H1 (cell line): ENCODE measurements around the gene NHLH1. TPM values are rescaled to one million over a fixed set of nuclear protein-coding genes. Genes with fewer than 3 reads are reported as not detected.

ENCODE experiments used
- CTCF ChIA-PET: fragments of 300-600 bp; sonication (Branson Sonifier 250); formaldehyde crosslinking; loops from one replicate; lab custom pipeline; 2021; ENCODE audit not compliant: partially characterized antibody; lab: Charles Lee
- POLR2A ChIA-PET: fragments of 300-600 bp; sonication (Branson Sonifier 250); formaldehyde crosslinking; loops from one replicate; lab custom pipeline; 2021; ENCODE audit warnings: inconsistent platforms; ENCODE audit not compliant: partially characterized antibody; lab: Charles Lee
- DNase-seq, 2 experiments: peaks; one replicate each; pipeline versions ENCODE4 v3.0.0 to v3.0.0-alpha.2; 2010 to 2022; ENCODE audit warnings: low spot score in 2 of 2, low read depth in 1 of 2, mixed read lengths in 1 of 2
- FAIRE-seq: peaks from 2 replicates; lab custom pipeline; 2011; peaks lifted over from hg19 to GRCh38; lab: Jason Lieb, UNC
- H2AFZ ChIP-seq: 2 replicates; pipeline ENCODE4 v1.8.1; 2012; ENCODE audit warnings: low read length, inconsistent platforms
- H2AK5ac ChIP-seq: 2 replicates; pipeline ENCODE4 v1.6.1; 2013; ENCODE audit warnings: low read depth, low read length
- H2BK120ac ChIP-seq: replicated peaks from 2 replicates; pipeline ENCODE3; 2013; ENCODE audit warnings: low read depth, low read length, inconsistent platforms
- H2BK12ac ChIP-seq: 2 replicates; pipeline ENCODE4 v1.6.1; 2013; ENCODE audit warnings: low read depth, low read length
- H2BK15ac ChIP-seq: 2 replicates; pipeline ENCODE4 v1.6.1; 2013; ENCODE audit warnings: low read length
- H2BK20ac ChIP-seq: 2 replicates; pipeline ENCODE4 v1.6.1; 2013; ENCODE audit warnings: low read length
- H2BK5ac ChIP-seq: 2 replicates; pipeline ENCODE4 v1.6.1; 2013; ENCODE audit warnings: low read depth, low read length
- H3K14ac ChIP-seq: 2 replicates; pipeline ENCODE4 v1.6.1; 2013; ENCODE audit warnings: inconsistent platforms; ENCODE audit not compliant: insufficient read length
- H3K18ac ChIP-seq: 2 replicates; pipeline ENCODE4 v1.6.1; 2013; ENCODE audit warnings: low read length; ENCODE audit errors: extremely low read depth
- H3K23ac ChIP-seq: 2 replicates; pipeline ENCODE4 v1.6.1; 2013; ENCODE audit warnings: inconsistent platforms; ENCODE audit not compliant: insufficient read length
- H3K23me2 ChIP-seq: 2 replicates; pipeline ENCODE4 v1.6.1; 2013; ENCODE audit warnings: low read depth, low read length
- H3K27ac ChIP-seq: 2 replicates; pipeline ENCODE4 v1.6.1; 2011; ENCODE audit warnings: low read depth, low read length, inconsistent platforms
- H3K27me3 ChIP-seq, 4 experiments: replicated peaks in 1 of 4; 1 replicate in 1 of 4; 2 replicates in 3 of 4; pipeline versions ENCODE4 v1.6.1 to v1.8.1; 2011 to 2013; ENCODE audit warnings: low read length in 3 of 4, mild to moderate bottlenecking in 3 of 4, inconsistent platforms in 2 of 4, mixed read lengths in 2 of 4, moderate library complexity in 1 of 4; ENCODE audit not compliant: control insufficient read depth in 3 of 4, insufficient read depth in 3 of 4; ENCODE audit errors: extremely low read depth in 1 of 4
- H3K36me3 ChIP-seq, 4 experiments: 2 replicates each; pipeline versions ENCODE4 v1.6.1 to v1.8.1; 2011 to 2013; ENCODE audit warnings: mild to moderate bottlenecking in 4 of 4, low read length in 3 of 4, moderate library complexity in 2 of 4, control low read depth in 1 of 4, inconsistent platforms in 1 of 4; ENCODE audit not compliant: insufficient read depth in 4 of 4, control insufficient read depth in 2 of 4
- H3K4ac ChIP-seq: replicated peaks from 2 replicates; pipeline ENCODE3; 2013; ENCODE audit warnings: low read length, low read depth, mixed read lengths, inconsistent platforms; ENCODE audit not compliant: insufficient read length
- H3K4me1 ChIP-seq, 4 experiments: replicated peaks in 1 of 4; 1 replicate in 1 of 4; 2 replicates in 3 of 4; pipeline versions ENCODE4 v1.6.1 to v1.8.1; 2011 to 2013; ENCODE audit warnings: low read length in 3 of 4, inconsistent platforms in 2 of 4, mixed read lengths in 1 of 4; ENCODE audit not compliant: insufficient read depth in 4 of 4, control insufficient read depth in 3 of 4
- H3K4me2 ChIP-seq, 2 experiments: 2 replicates each; pipeline versions ENCODE4 v1.6.1 to v1.8.1; 2011 to 2013; ENCODE audit warnings: low read depth in 2 of 2, low read length in 2 of 2, control low read depth in 1 of 2, inconsistent platforms in 1 of 2, mild to moderate bottlenecking in 1 of 2; ENCODE audit not compliant: insufficient read depth in 1 of 2
- H3K4me3 ChIP-seq, 4 experiments: fragments of 200-600, 300-600 bp in 1 of 4; sonication (generic), shearing (Covaris generic), sonication (Bioruptor Twin) in 1 of 4; 2 replicates each; pipeline versions ENCODE4 v1.5.1 to v1.8.1; 2011 to 2016; ENCODE audit warnings: low read length in 4 of 4, low read depth in 3 of 4, control low read depth in 2 of 4, inconsistent platforms in 2 of 4, mild to moderate bottlenecking in 2 of 4, mixed read lengths in 1 of 4, moderate library complexity in 1 of 4; ENCODE audit not compliant: insufficient read depth in 2 of 4; ENCODE audit errors: extremely low read depth in 1 of 4
- H3K56ac ChIP-seq: replicated peaks from 2 replicates; pipeline ENCODE3; 2013; ENCODE audit warnings: low read depth, mild to moderate bottlenecking, mixed read lengths, low read length, inconsistent platforms; ENCODE audit not compliant: insufficient read length
- H3K79me1 ChIP-seq: 2 replicates; pipeline ENCODE4 v1.6.1; 2013; ENCODE audit warnings: low read depth, low read length, control low read depth
- H3K79me2 ChIP-seq, 2 experiments: 2 replicates each; pipeline versions ENCODE4 v1.6.1 to v1.8.1; 2012 to 2013; ENCODE audit warnings: low read length in 2 of 2, mild to moderate bottlenecking in 2 of 2, inconsistent platforms in 1 of 2; ENCODE audit not compliant: insufficient read depth in 2 of 2, control insufficient read depth in 1 of 2
- H3K9ac ChIP-seq, 4 experiments: replicated peaks in 1 of 4; 1 replicate in 1 of 4; 2 replicates in 3 of 4; pipeline versions ENCODE4 v1.6.1 to v1.8.1; 2011 to 2013; ENCODE audit warnings: low read depth in 3 of 4, low read length in 3 of 4, control low read depth in 2 of 4, mild to moderate bottlenecking in 2 of 4, moderate library complexity in 2 of 4, inconsistent platforms in 1 of 4; ENCODE audit errors: extremely low read depth in 1 of 4
- H3K9me3 ChIP-seq, 2 experiments: 2 replicates each; pipeline versions ENCODE4 v1.6.1 to v1.8.1; 2012 to 2013; ENCODE audit warnings: mild to moderate bottlenecking in 2 of 2, moderate library complexity in 2 of 2, control low read depth in 1 of 2, inconsistent platforms in 1 of 2, low read depth in 1 of 2, low read length in 1 of 2, mixed read lengths in 1 of 2; ENCODE audit not compliant: insufficient read depth in 2 of 2
- H4K20me1 ChIP-seq, 2 experiments: replicated peaks in 1 of 2; 2 replicates each; pipeline versions ENCODE3 to v1.8.1; 2011 to 2013; ENCODE audit warnings: inconsistent platforms in 2 of 2, low read length in 2 of 2, mild to moderate bottlenecking in 1 of 2; ENCODE audit not compliant: insufficient read depth in 2 of 2, control insufficient read depth in 1 of 2
- H4K5ac ChIP-seq: 2 replicates; pipeline ENCODE4 v1.6.1; 2013; ENCODE audit warnings: low read length, low read depth, mixed read lengths, inconsistent platforms; ENCODE audit not compliant: insufficient read length
- H4K8ac ChIP-seq: 2 replicates; pipeline ENCODE4 v1.8.0; 2013; ENCODE audit warnings: mild to moderate bottlenecking, moderate library complexity, low read length, inconsistent platforms; ENCODE audit not compliant: insufficient read depth; ENCODE audit errors: extremely low read depth
- H4K91ac ChIP-seq: replicated peaks from 2 replicates; pipeline ENCODE3; 2013; ENCODE audit warnings: low read length, mixed read lengths, inconsistent platforms; ENCODE audit not compliant: insufficient read length
- CHD1 ChIP-seq: IDR thresholded peaks from 2 replicates; pipeline ENCODE4 v1.6.1; 2012; ENCODE audit warnings: low read depth, low read length, improper control_type of control experiment
- CREB1 ChIP-seq: IDR thresholded peaks from 2 replicates; pipeline ENCODE4 v1.6.1; 2012; ENCODE audit warnings: inconsistent platforms
- EP300 ChIP-seq, 2 experiments: IDR thresholded peaks; 1 replicate in 1 of 2; 2 replicates in 1 of 2; pipeline ENCODE4 v1.6.1; 2011 to 2012; ENCODE audit warnings: low read depth in 2 of 2, low read length in 2 of 2, mild to moderate bottlenecking in 2 of 2, borderline replicate concordance in 1 of 2, inconsistent platforms in 1 of 2, moderate library complexity in 1 of 2
- EZH2 ChIP-seq: fragments of 200-600 bp; sonication (generic); IDR thresholded peaks from 2 replicates; pipeline ENCODE4 v1.7.1; 2012; ENCODE audit warnings: low read depth, mild to moderate bottlenecking, moderate library complexity, low read length, inconsistent platforms; ENCODE audit not compliant: severe bottlenecking
- KDM5A ChIP-seq: fragments of 200-600 bp; IDR thresholded peaks from 2 replicates; pipeline ENCODE4 v1.7.1; 2012; ENCODE audit warnings: mild to moderate bottlenecking, low read length, inconsistent platforms, mixed read lengths
- RNF2 ChIP-seq: fragments of 200-900, 300-1000 bp; sonication (generic); IDR thresholded peaks from 2 replicates; pipeline ENCODE4 v1.7.1; 2016; ENCODE audit warnings: borderline replicate concordance, low read depth, mild to moderate bottlenecking, antibody characterized with exemption, low read length; ENCODE audit not compliant: poor library complexity, severe bottlenecking; ENCODE audit errors: missing control alignments
- SP4 ChIP-seq: IDR thresholded peaks from 2 replicates; pipeline ENCODE4 v1.6.1; 2012; ENCODE audit warnings: low read length, inconsistent platforms
- TAF7 ChIP-seq: optimal IDR thresholded peaks from 2 replicates; pipeline ENCODE3; 2011; ENCODE audit warnings: low read depth, mild to moderate bottlenecking, inconsistent platforms, low read length, moderate library complexity, borderline replicate concordance
- WGBS, 2 experiments: shearing (Covaris generic) in 1 of 2; methylation state at CpG; one replicate each; pipeline versions ENCODE4 v1.1.6 to v1.1.7; 2013 to 2015; ENCODE audit warnings: low lambda C conversion rate in 2 of 2, mixed read lengths in 2 of 2, inconsistent platforms in 1 of 2, low coverage in 1 of 2, missing lambda C conversion rate in 1 of 2; ENCODE audit not compliant: insufficient replicate concordance in 2 of 2, insufficient coverage in 1 of 2, insufficient read length in 1 of 2; ENCODE audit errors: extremely low coverage in 1 of 2, missing lambda C conversion rate in 1 of 2; 5-methylcytosine and 5-hydroxymethylcytosine counted together
- polyA plus RNA-seq, 7 experiments: library from polyadenylated mRNA; depleted of rRNA in 3 of 7; stranded (reverse) in 5 of 7; unstranded in 2 of 7; fragments of >200 nt in 5 of 7; fragments of 200-250 nt in 2 of 7; gene quantifications; 1 replicate in 5 of 7; 2 replicates in 1 of 7; 4 replicates in 1 of 7; pipeline versions ENCODE4 v1.2.1 to v1.2.3, GENCODE V29; 2011 to 2013; ENCODE audit warnings: missing spikeins in 2 of 7, mixed read lengths in 2 of 7
- total RNA-seq: library from RNA; stranded (reverse); fragmentation: NEBNext Ultra II Directional; extraction: Animal tissue kit (Norgen Biotek cat#: 25700); gene quantifications from 2 replicates; pipeline ENCODE4 v1.2.1, GENCODE V29; 2021

NHLH1 gene
- total and polyA plus RNA-seq, 2 of the 8 experiments (the other 6 are each of a cell fraction or from before 2014, with no cell fraction given), result 0.39 to 0.91 TPM

GRCh38 chr1:160373696-160374095 is 6.8 kb downstream of the NHLH1 start:
- 83% methylated on average over 4 of the region's 4 CpGs; no CpG with 5 or more reads in 1 of the 2 experiments for WGBS, 2 experiments

More at GRCh38 chr1:160373696-160374095, 6.8 kb downstream of the NHLH1 start:
- Histone ChIP-seq H3K23ac (no peak overlapping the region), H2BK120ac (no peak overlapping the region), H3K4me1 (peaks cover 8 to 21% (median 16%) of the 10 kb centered on the region in 4 experiments), H3K4me2 (no peak overlapping the region; a peak in 1 of 4 replicates), H4K20me1 (no peaks in the 10 kb centered on the region), H4K8ac (no peak overlapping the region), H3K4me3 (no peak overlapping the region), H2AK5ac (no peak overlapping the region), H3K56ac (no peak overlapping the region), H3K4ac (no peak overlapping the region), H2BK15ac (0 out of 2 replicates have a peak overlapping the region, but pooled peaks have one; percentile 83), H4K5ac (no peak overlapping the region), H2BK5ac (no peak overlapping the region), H4K91ac (no peak overlapping the region), H3K23me2 (0 out of 2 replicates have a peak, but pooled peaks cover 2% of the 10 kb centered on the region), H3K79me2 (no peaks in the 10 kb centered on the region), H3K79me1 (no peaks in the 10 kb centered on the region), H3K9me3 (no peaks in the 10 kb centered on the region), H2AFZ (no peak overlapping the region), H3K9ac (no peak overlapping the region), H3K36me3 (no peaks in the 10 kb centered on the region), H2BK12ac (no peak overlapping the region), H3K27ac (no peak overlapping the region), H3K14ac (no peak overlapping the region), H3K18ac (no peak overlapping the region), H2BK20ac (no peak overlapping the region), H3K27me3 (no peaks in the 10 kb centered on the region)
- DNase-seq (no peak), FAIRE-seq (no peak)
- TF ChIP-seq TAF7 (no peak), EZH2 (no peak), RNF2 (no peak), SP4 (no peak), EP300 (IDR thresholded peaks at IDR 0.05; ENCODE audit: borderline replicate concordance in 1 of 2, low read depth in 2 of 2, low read length in 2 of 2) (no peak), CREB1 (no peak), KDM5A (no peak), CHD1 (no peak)
- ChIA-PET POLR2A (interaction anchor here (1.3 to 11.6 kb wide), 3 partner anchors 15 to 27 kb away, joined by 3 to 244 read pairs (median 9); partner anchors contain the start of genes NHLH1 and VANGL2), CTCF (interaction anchor here (0.7 to 15.1 kb wide), 7 partner anchors 18 to 175 kb away, joined by 3 to 683 read pairs (median 13); partner anchors contain the start of genes NCSTN and NHLH1)
